WTC11 (cell line): ENCODE data around the gene FAM227A.
"Not testable (repeated sequence)": the region's sequence is repeated elsewhere in the genome, so short reads cannot be mapped to it uniquely, and the experiment has no call there.

ENCODE experiments used
- ESRRA ChIP-seq: sonication (generic); formaldehyde crosslinking; IDR thresholded peaks from 2 replicates; pipeline ENCODE4 v1.8.1; 2022; ENCODE audit warnings: mild to moderate bottlenecking, missing genetic modification reagents, borderline replicate concordance
- SP1 ChIP-seq: sonication (generic); formaldehyde crosslinking; conservative IDR thresholded peaks from 2 replicates; pipeline ENCODE4 v1.8.1; 2022; ENCODE audit warnings: missing genetic modification reagents
- TF ChIP-seq, protein P1 (sequence below): fragments of 200-600 bp; IDR thresholded peaks from 2 replicates; pipeline ENCODE4 v1.8.0; 2022; ENCODE audit warnings: antibody characterized with exemption

DNA sequence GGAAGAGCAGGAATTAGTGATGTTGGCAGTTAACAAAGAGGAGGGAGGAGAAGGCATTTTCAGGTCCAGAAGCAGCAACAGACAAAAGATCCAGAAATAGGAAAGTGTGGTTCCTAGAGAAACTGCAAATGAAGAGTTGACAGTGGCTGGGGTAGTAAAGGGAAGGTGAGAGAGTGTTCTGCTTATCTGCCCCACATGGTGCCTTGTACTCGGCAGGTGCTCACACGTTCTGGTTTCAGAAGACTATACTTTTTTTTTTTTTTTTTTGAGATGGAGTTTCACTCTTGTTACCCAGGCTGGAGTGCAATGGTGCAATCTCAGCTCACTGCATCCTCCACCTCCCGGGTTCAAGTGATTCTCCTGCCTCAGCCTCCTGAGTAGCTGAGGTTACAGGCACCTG, 73.3 kb downstream of the FAM227A start:
- TF ChIP-seq, protein P1, sequence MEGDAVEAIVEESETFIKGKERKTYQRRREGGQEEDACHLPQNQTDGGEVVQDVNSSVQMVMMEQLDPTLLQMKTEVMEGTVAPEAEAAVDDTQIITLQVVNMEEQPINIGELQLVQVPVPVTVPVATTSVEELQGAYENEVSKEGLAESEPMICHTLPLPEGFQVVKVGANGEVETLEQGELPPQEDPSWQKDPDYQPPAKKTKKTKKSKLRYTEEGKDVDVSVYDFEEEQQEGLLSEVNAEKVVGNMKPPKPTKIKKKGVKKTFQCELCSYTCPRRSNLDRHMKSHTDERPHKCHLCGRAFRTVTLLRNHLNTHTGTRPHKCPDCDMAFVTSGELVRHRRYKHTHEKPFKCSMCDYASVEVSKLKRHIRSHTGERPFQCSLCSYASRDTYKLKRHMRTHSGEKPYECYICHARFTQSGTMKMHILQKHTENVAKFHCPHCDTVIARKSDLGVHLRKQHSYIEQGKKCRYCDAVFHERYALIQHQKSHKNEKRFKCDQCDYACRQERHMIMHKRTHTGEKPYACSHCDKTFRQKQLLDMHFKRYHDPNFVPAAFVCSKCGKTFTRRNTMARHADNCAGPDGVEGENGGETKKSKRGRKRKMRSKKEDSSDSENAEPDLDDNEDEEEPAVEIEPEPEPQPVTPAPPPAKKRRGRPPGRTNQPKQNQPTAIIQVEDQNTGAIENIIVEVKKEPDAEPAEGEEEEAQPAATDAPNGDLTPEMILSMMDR = not testable (repeated sequence)
- not testable (repeated sequence) for TF ChIP-seq SP1, ESRRA (CRISPR knock-in tag)
